Suprapubic skin (tissue), 4 donors: Measurements from ENCODE around the gene HAND1. TPM values are rescaled to one million over a fixed set of nuclear protein-coding genes. Genes with fewer than 3 reads are reported as not detected.

ENCODE experiments used
- DNase-seq, 2 donors: peaks; one replicate each; pipeline ENCODE4 v3.0.0-alpha.2; 2019; ENCODE audit warnings: low spot score in 2 of 2
- H3K27ac ChIP-seq: fragments of 200-600 bp; sonication (generic); one replicate; pipeline ENCODE4 v1.5.1; 2019
- H3K27me3 ChIP-seq: fragments of 200-600 bp; sonication (generic); one replicate; pipeline ENCODE4 v1.5.1; 2019
- H3K36me3 ChIP-seq: fragments of 200-600 bp; sonication (generic); one replicate; pipeline ENCODE4 v1.5.1; 2019
- H3K4me1 ChIP-seq: fragments of 200-600 bp; sonication (generic); one replicate; pipeline ENCODE4 v1.5.1; 2019
- H3K4me3 ChIP-seq: fragments of 200-600 bp; sonication (generic); one replicate; pipeline ENCODE4 v1.5.1; 2019; ENCODE audit warnings: mild to moderate bottlenecking
- H3K9me3 ChIP-seq: fragments of 200-600 bp; sonication (generic); one replicate; pipeline ENCODE4 v1.5.1; 2019
- CTCF ChIP-seq, 2 donors: fragments of 200-600 bp in 1 of 2; fragments of 450-650 bp in 1 of 2; sonication (generic) in 1 of 2; IDR thresholded peaks; one replicate each; pipeline ENCODE4 v1.5.1; 2016 to 2019; ENCODE audit warnings: antibody characterized with exemption in 2 of 2, mild to moderate bottlenecking in 1 of 2, moderate library complexity in 1 of 2
- EP300 ChIP-seq: sonication (generic); formaldehyde crosslinking; IDR thresholded peaks from one replicate; pipeline ENCODE4 v1.6.1; 2017; ENCODE audit warnings: antibody characterized with exemption
- POLR2A ChIP-seq, 2 donors: fragments of 450-650 bp; IDR thresholded peaks; one replicate each; pipeline ENCODE4 v1.6.1; 2017; ENCODE audit warnings: antibody characterized with exemption in 2 of 2, mild to moderate bottlenecking in 2 of 2, moderate library complexity in 2 of 2
- POLR2AphosphoS5 ChIP-seq, 3 donors: sonication (generic); formaldehyde crosslinking; IDR thresholded peaks; one replicate each; pipeline ENCODE4 v1.6.1; 2017; ENCODE audit warnings: antibody characterized with exemption in 3 of 3
- WGBS: methylation state at CpG from one replicate; pipeline ENCODE4 v1.1.5; 2018; 5-methylcytosine and 5-hydroxymethylcytosine counted together
- total RNA-seq, 4 donors: library from RNA; depleted of rRNA; stranded (reverse); fragments of >200 nt; gene quantifications; one replicate each; pipeline ENCODE4 v1.1.0, GENCODE V29; 2016

HAND1 gene
- total RNA-seq, 4 donors from 2014 or later, result not detected

GRCh38 chr5:154451957-154452356 is 26.1 kb downstream of the HAND1 start:
- Histone ChIP-seq H3K4me3 (no peak overlapping the region), H3K4me1 (peaks cover 23% of the 10 kb centered on the region), H3K27ac (no peak overlapping the region), H3K9me3 (no peaks in the 10 kb centered on the region), H3K36me3 (peaks cover 59% of the 10 kb centered on the region), H3K27me3 (no peaks in the 10 kb centered on the region)
- 83% methylated on average over 8 of the region's 8 CpGs for WGBS
- DNase-seq, result no peak
- TF ChIP-seq POLR2AphosphoS5 (IDR thresholded peaks at IDR 0.05) (no peak), CTCF (IDR thresholded peaks at IDR 0.05) (no peak), EP300 (no peak), POLR2A (IDR thresholded peaks at IDR 0.05) (no peak)

GRCh38 chr5:154449786-154450185 is 28.2 kb downstream of the HAND1 start:
- no peak for TF ChIP-seq CTCF (IDR thresholded peaks at IDR 0.05)
- Histone ChIP-seq H3K4me3 (no peak overlapping the region), H3K27ac (no peak overlapping the region), H3K9me3 (no peaks in the 10 kb centered on the region), H3K4me1 (peaks cover 29% of the 10 kb centered on the region), H3K27me3 (no peaks in the 10 kb centered on the region), H3K36me3 (peaks cover 38% of the 10 kb centered on the region)
- WGBS, result 77% methylated on average over 2 of the region's 2 CpGs
- no peak for DNase-seq

- Histone ChIP-seq H3K4me3 (peak overlapping the region; percentile 74), H3K27me3 (no peaks in the 10 kb centered on the region), H3K36me3 (peaks cover 12% of the 10 kb centered on the region), H3K27ac (no peak overlapping the region), H3K9me3 (no peaks in the 10 kb centered on the region), H3K4me1 (peaks cover 44% of the 10 kb centered on the region)
- 2% methylated on average over 10 of the region's 10 CpGs for WGBS
- TF ChIP-seq EP300 (no peak), POLR2A (IDR thresholded peaks at IDR 0.05) (no peak)
- DNase-seq, result no peak
These were observed 30.8 kb downstream of the HAND1 start for GRCh38 chr5:154447089-154447725.

- H3K36me3 ChIP-seq, result peaks cover 4% of the 10 kb centered on the region
- no peaks in the 10 kb centered on the region for H3K27me3 ChIP-seq
- 0% methylated on average over 6 of the region's 87 CpGs for WGBS
- H3K4me1 ChIP-seq, result peaks cover 46% of the 10 kb centered on the region
- peak; percentile 83 to 84 for DNase-seq
- TF ChIP-seq CTCF (IDR thresholded peaks at IDR 0.05), result no peak
- no peak for TF ChIP-seq POLR2AphosphoS5 (IDR thresholded peaks at IDR 0.05)
- TF ChIP-seq POLR2A (IDR thresholded peaks at IDR 0.05), result no peak
- TF ChIP-seq EP300, result no peak
- no peaks in the 10 kb centered on the region for H3K9me3 ChIP-seq
- H3K4me3 ChIP-seq, result peak overlapping the region; percentile 74
- peak overlapping the region; percentile 80 for H3K27ac ChIP-seq
These were observed 31.6 kb downstream of the HAND1 start for GRCh38 chr5:154446195-154447088.

GRCh38 chr5:154445422-154446194 is 32.4 kb downstream of the HAND1 start, which contains the start of gene SAP30L:
SAP30L (plus strand) TSS chr5:154445997; CDS start chr5:154446605, 608 bp downstream.
- Histone ChIP-seq H3K4me1 (peaks cover 46% of the 10 kb centered on the region), H3K4me3 (peak within 1 kb of the TSS; percentile 74), H3K9me3 (no peaks in the 10 kb centered on the region), H3K27me3 (no peaks in the 10 kb centered on the region), H3K27ac (peak within 1 kb of the TSS; percentile 80), H3K36me3 (peaks cover 5% of the 10 kb centered on the region)
- 0% methylated on average over 29 of the region's 70 CpGs for WGBS
- DNase-seq, result peak; percentile 94 to 96
- no peak for TF ChIP-seq CTCF (IDR thresholded peaks at IDR 0.05)
- TF ChIP-seq POLR2A (IDR thresholded peaks at IDR 0.05), result peak in 1 of 2 donors; percentile 52
- TF ChIP-seq POLR2AphosphoS5 (IDR thresholded peaks at IDR 0.05), result peak in 2 of 3 donors; percentile 3 to 43
- no peak for TF ChIP-seq EP300
